ENCODE data around the gene IGF1.

GRCh38 chr12:102390068-102390467 lies 90.3 kb downstream of the IGF1 start:
- TF ChIP-seq CTCF (IDR thresholded peaks at IDR 0.05) (no peak), POLR2A (IDR thresholded peaks at IDR 0.05) (no peak), POLR2AphosphoS5 (IDR thresholded peaks at IDR 0.05) (no peak), EP300 (IDR thresholded peaks at IDR 0.05) (no peak)
